GM06990 (cell line): ENCODE data around the gene PDC.

ENCODE experiments used
- DNase-seq: peaks from one replicate; pipeline ENCODE4 v3.0.0-alpha.2; 2011; ENCODE audit not compliant: insufficient read length; ENCODE audit errors: extremely low read depth
- H3K27me3 ChIP-seq: replicated peaks from 2 replicates; pipeline ENCODE4 v1.6.0; 2011; ENCODE audit warnings: low read length; ENCODE audit not compliant: control insufficient read depth, insufficient read depth
- H3K36me3 ChIP-seq: 2 replicates; pipeline ENCODE4 v1.5.1; 2011; ENCODE audit warnings: low read length; ENCODE audit not compliant: control insufficient read depth, insufficient read depth
- H3K4me3 ChIP-seq: replicated peaks from 2 replicates; pipeline ENCODE4 v1.5.1; 2011; ENCODE audit warnings: low read depth, mild to moderate bottlenecking, control low read depth, low read length
- CTCF ChIP-seq: IDR thresholded peaks from 2 replicates; pipeline ENCODE4 v1.5.1; 2011; ENCODE audit warnings: low read length, control low read depth, mild to moderate bottlenecking, inconsistent platforms; ENCODE audit not compliant: insufficient read depth, poor library complexity, severe bottlenecking

Gene PDC

GRCh38 chr1:186461014-186461413 is at the start of gene PDC:
Gene PDC (minus strand): TSS chr1:186461114. CDS start chr1:186449459, 11,655 bp downstream.
- no peak for TF ChIP-seq CTCF
- no peak within 1 kb of the TSS for H3K4me3 ChIP-seq
- no peaks in the 10 kb centered on the region for H3K27me3 ChIP-seq
- no peak for DNase-seq
- H3K36me3 ChIP-seq = no peaks in the 10 kb centered on the region

GRCh38 chr1:186503190-186503589 is 42.3 kb upstream of the PDC start:
- TF ChIP-seq CTCF = no peak
- no peak for DNase-seq
- Histone ChIP-seq H3K27me3 (no peaks in the 10 kb centered on the region), H3K36me3 (no peaks in the 10 kb centered on the region), H3K4me3 (no peak overlapping the region)

- Histone ChIP-seq H3K27me3 (no peaks in the 10 kb centered on the region), H3K36me3 (no peaks in the 10 kb centered on the region), H3K4me3 (no peak overlapping the region)
- DNase-seq = no peak
- TF ChIP-seq CTCF = no peak
These were observed 41.2 kb upstream of the PDC start for GRCh38 chr1:186502087-186502486.

GRCh38 chr1:186500804-186501203 is 39.9 kb upstream of the PDC start:
- DNase-seq = no peak
- Histone ChIP-seq H3K27me3 (no peaks in the 10 kb centered on the region), H3K4me3 (no peak overlapping the region), H3K36me3 (no peaks in the 10 kb centered on the region)
- no peak for TF ChIP-seq CTCF

- no peak for DNase-seq
- no peak overlapping the region for H3K4me3 ChIP-seq
- TF ChIP-seq CTCF = no peak
- H3K36me3 ChIP-seq = no peaks in the 10 kb centered on the region
- H3K27me3 ChIP-seq = no peaks in the 10 kb centered on the region
These were observed 38.7 kb upstream of the PDC start for GRCh38 chr1:186499571-186499970.

- no peaks in the 10 kb centered on the region for H3K27me3 ChIP-seq
- no peak for TF ChIP-seq CTCF
- no peak for DNase-seq
- H3K36me3 ChIP-seq = no peaks in the 10 kb centered on the region
- no peak overlapping the region for H3K4me3 ChIP-seq
These were observed 37.9 kb upstream of the PDC start for GRCh38 chr1:186498695-186499389.
